H9 (cell line): ENCODE measurements around the gene HDAC5. TPM values are rescaled to one million over a fixed set of nuclear protein-coding genes. Genes with fewer than 3 reads are reported as not detected.
"Not testable (repeated sequence)": the region's sequence is repeated elsewhere in the genome, so short reads cannot be mapped to it uniquely, and the experiment has no call there.

ENCODE experiments used
- DNase-seq: peaks from one replicate; pipeline ENCODE4 v3.0.0-alpha.2; 2017
- H2AFZ ChIP-seq: one replicate; pipeline ENCODE4 v1.6.1; 2013; ENCODE audit warnings: mild to moderate bottlenecking, low read length, control low read depth, moderate library complexity
- H2AK5ac ChIP-seq: 2 replicates; pipeline ENCODE4 v1.6.1; 2013; ENCODE audit warnings: low read length, control low read depth, mixed read lengths; ENCODE audit not compliant: insufficient read length
- H2BK120ac ChIP-seq: one replicate; pipeline ENCODE4 v1.6.1; 2013; ENCODE audit warnings: low read depth, mild to moderate bottlenecking, low read length, control low read depth, inconsistent platforms; ENCODE audit not compliant: poor library complexity, severe bottlenecking
- H2BK12ac ChIP-seq: 2 replicates; pipeline ENCODE4 v1.6.1; 2013; ENCODE audit warnings: low read length, control low read depth, mixed read lengths, low read depth; ENCODE audit not compliant: insufficient read length
- H2BK15ac ChIP-seq: 2 replicates; pipeline ENCODE4 v1.6.1; 2013; ENCODE audit warnings: low read depth, low read length, control low read depth
- H2BK20ac ChIP-seq: one replicate; pipeline ENCODE4 v1.6.1; 2013; ENCODE audit warnings: low read depth, mild to moderate bottlenecking, low read length, control low read depth, inconsistent platforms; ENCODE audit not compliant: poor library complexity, severe bottlenecking
- H2BK5ac ChIP-seq: 2 replicates; pipeline ENCODE4 v1.6.1; 2013; ENCODE audit warnings: low read length, control low read depth, mixed read lengths; ENCODE audit not compliant: insufficient read length
- H3K14ac ChIP-seq: 2 replicates; pipeline ENCODE4 v1.6.1; 2013; ENCODE audit warnings: low read length, control low read depth; ENCODE audit not compliant: insufficient read depth
- H3K18ac ChIP-seq: 2 replicates; pipeline ENCODE4 v1.6.1; 2013; ENCODE audit warnings: low read depth, mild to moderate bottlenecking, mixed read lengths, low read length, control low read depth; ENCODE audit not compliant: insufficient read length
- H3K23ac ChIP-seq: 2 replicates; pipeline ENCODE4 v1.6.1; 2013; ENCODE audit warnings: low read length, control low read depth, mixed read lengths, low read depth; ENCODE audit not compliant: insufficient read length
- H3K23me2 ChIP-seq: 2 replicates; pipeline ENCODE4 v1.6.1; 2013; ENCODE audit warnings: low read depth, mild to moderate bottlenecking, mixed read lengths, low read length, control low read depth; ENCODE audit not compliant: insufficient read length, poor library complexity, severe bottlenecking
- H3K27ac ChIP-seq: 2 replicates; pipeline ENCODE4 v1.5.1; 2013; ENCODE audit warnings: low read length, control low read depth, mixed read lengths, low read depth; ENCODE audit not compliant: insufficient read length
- H3K27me3 ChIP-seq: 2 replicates; pipeline ENCODE4 v1.6.1; 2013; ENCODE audit warnings: low read length, control low read depth, inconsistent platforms; ENCODE audit not compliant: insufficient read depth
- H3K4ac ChIP-seq: 2 replicates; pipeline ENCODE4 v1.6.1; 2013; ENCODE audit warnings: low read depth, mild to moderate bottlenecking, control low read depth, inconsistent platforms, low read length, moderate library complexity
- H3K4me1 ChIP-seq: 2 replicates; pipeline ENCODE4 v1.6.1; 2013; ENCODE audit warnings: low read length, control low read depth, inconsistent platforms; ENCODE audit not compliant: insufficient read depth
- H3K4me2 ChIP-seq: 2 replicates; pipeline ENCODE4 v1.6.1; 2013; ENCODE audit warnings: low read length, control low read depth, mixed read lengths; ENCODE audit not compliant: insufficient read length, insufficient read depth
- H3K56ac ChIP-seq: 2 replicates; pipeline ENCODE4 v1.6.1; 2013; ENCODE audit warnings: low read depth, mild to moderate bottlenecking, mixed read lengths, low read length, control low read depth; ENCODE audit not compliant: insufficient read length
- H3K79me1 ChIP-seq: 2 replicates; pipeline ENCODE4 v1.6.1; 2013; ENCODE audit warnings: low read depth, mild to moderate bottlenecking, moderate library complexity, low read length, control low read depth, inconsistent platforms; ENCODE audit not compliant: insufficient read depth, poor library complexity, severe bottlenecking
- H3K79me2 ChIP-seq: 2 replicates; pipeline ENCODE4 v1.6.1; 2013; ENCODE audit warnings: low read length, control low read depth, inconsistent platforms; ENCODE audit not compliant: insufficient read depth
- H3K9ac ChIP-seq: 2 replicates; pipeline ENCODE4 v1.6.1; 2013; ENCODE audit warnings: low read length, control low read depth, mixed read lengths; ENCODE audit not compliant: insufficient read length; ENCODE audit errors: extremely low read depth
- H3K9me3 ChIP-seq: one replicate; pipeline ENCODE4 v1.6.1; 2013; ENCODE audit warnings: low read depth, low read length, inconsistent platforms; ENCODE audit not compliant: control insufficient read depth
- H3T11ph ChIP-seq: one replicate; pipeline ENCODE4 v1.6.1; 2013; ENCODE audit warnings: mild to moderate bottlenecking, low read length, control low read depth, inconsistent platforms
- H4K20me1 ChIP-seq: one replicate; pipeline ENCODE4 v1.6.1; 2013; ENCODE audit not compliant: control insufficient read depth, insufficient read length, insufficient read depth
- H4K5ac ChIP-seq: 2 replicates; pipeline ENCODE4 v1.6.1; 2013; ENCODE audit warnings: low read depth, mild to moderate bottlenecking, mixed read lengths, low read length, control low read depth; ENCODE audit not compliant: insufficient read length
- H4K8ac ChIP-seq: replicated peaks from 2 replicates; pipeline ENCODE4 v1.6.1; 2013; ENCODE audit warnings: low read length, control low read depth, mixed read lengths, low read depth; ENCODE audit not compliant: insufficient read length
- H4K91ac ChIP-seq: 2 replicates; pipeline ENCODE4 v1.6.1; 2013; ENCODE audit warnings: low read depth, mild to moderate bottlenecking, moderate library complexity, mixed read lengths, low read length, control low read depth; ENCODE audit not compliant: insufficient read length
- H3K27ac Mint-ChIP-seq, 3 experiments: 2 replicates in 2 of 3; 3 replicates in 1 of 3; pipeline ENCODE4 v1.8.0; 2020 to 2021; ENCODE audit warnings: mixed read lengths in 3 of 3, mild to moderate bottlenecking in 1 of 3, moderate library complexity in 1 of 3
- H3K27me3 Mint-ChIP-seq: 2 replicates; pipeline ENCODE4 v1.8.0; 2021; ENCODE audit warnings: low read depth, mild to moderate bottlenecking, moderate library complexity, mixed read lengths
- H3K36me3 Mint-ChIP-seq, 3 experiments: 2 replicates in 2 of 3; 3 replicates in 1 of 3; pipeline ENCODE4 v1.8.0; 2020 to 2021; ENCODE audit warnings: low read depth in 3 of 3, mixed read lengths in 3 of 3; ENCODE audit not compliant: insufficient read depth in 1 of 3
- H3K4me1 Mint-ChIP-seq, 2 experiments: 2 replicates each; pipeline ENCODE4 v1.8.0; 2020; ENCODE audit warnings: mixed read lengths in 2 of 2
- H3K4me3 Mint-ChIP-seq, 2 experiments: 2 replicates in 1 of 2; 3 replicates in 1 of 2; pipeline ENCODE4 v1.8.0; 2020 to 2021; ENCODE audit warnings: mild to moderate bottlenecking in 2 of 2, mixed read lengths in 2 of 2, moderate library complexity in 1 of 2
- H3K9me3 Mint-ChIP-seq, 2 experiments: 2 replicates in 1 of 2; 3 replicates in 1 of 2; pipeline ENCODE4 v1.8.0; 2020; ENCODE audit warnings: mild to moderate bottlenecking in 2 of 2, mixed read lengths in 2 of 2, moderate library complexity in 1 of 2
- WGBS: extraction: QIAGEN DNeasy Blood & Tissue Kit; methylation state at CpG from one replicate; pipeline ENCODE4 v1.1.7; 2013; ENCODE audit warnings: missing lambda C conversion rate, low lambda C conversion rate, mixed read lengths; ENCODE audit not compliant: insufficient read length; ENCODE audit errors: extremely low coverage; 5-methylcytosine and 5-hydroxymethylcytosine counted together
- total RNA-seq: library from RNA; stranded (reverse); gene quantifications from 2 replicates; pipeline ENCODE4 v1.2.1, GENCODE V29; 2021
- TF ChIP-seq, protein P1 (sequence below): fragments of 200-600 bp; sonication (generic); conservative IDR thresholded peaks from 3 replicates; pipeline ENCODE4 v1.8.0; 2021; ENCODE audit warnings: antibody characterized with exemption, mild to moderate bottlenecking

Gene HDAC5
- total RNA-seq, 1 experiment from 2014 or later = 39.5 TPM

DNA sequence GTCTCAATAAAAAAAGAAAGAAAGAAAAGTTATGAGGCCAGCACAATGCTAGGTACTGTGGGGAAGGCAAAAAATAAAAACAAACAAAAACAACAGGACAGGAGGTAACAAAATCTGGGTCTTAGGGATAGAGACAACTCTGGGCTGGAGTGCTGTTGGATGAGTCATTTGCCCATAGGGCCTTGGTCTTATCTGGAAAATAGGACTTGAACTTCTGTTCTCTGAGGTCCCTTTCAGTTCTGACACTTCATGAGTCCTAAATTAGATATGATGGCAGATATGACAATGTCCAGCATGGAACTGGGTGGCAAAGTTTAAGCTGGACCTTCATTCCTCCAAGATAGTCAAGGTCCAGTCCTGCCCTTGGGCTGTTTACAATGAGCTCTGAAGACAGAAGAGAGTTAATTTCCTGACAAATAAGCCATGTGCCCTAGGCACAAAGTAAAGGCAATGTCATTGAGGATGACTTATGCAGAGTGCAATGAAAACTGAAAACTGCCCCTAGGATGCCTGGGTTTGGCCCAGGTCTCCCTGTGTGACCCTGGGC lies 8.9 kb upstream of the HDAC5 start:
- Histone ChIP-seq H2AK5ac (no peak overlapping the region), H4K91ac (no peak overlapping the region), H2BK120ac (no peak overlapping the region), H3K4me2 (no peak overlapping the region), H4K8ac (no peak overlapping the region), H3K4me1 (no peaks in the 10 kb centered on the region), H2BK12ac (no peak overlapping the region), H2BK20ac (no peak overlapping the region), H3K23me2 (no peaks in the 10 kb centered on the region), H3K18ac (no peak overlapping the region), H3K9me3 (no peaks in the 10 kb centered on the region), H3T11ph (no peak overlapping the region), H3K79me2 (no peaks in the 10 kb centered on the region), H3K79me1 (no peaks in the 10 kb centered on the region), H3K27me3 (no peaks in the 10 kb centered on the region), H3K27ac (no peak overlapping the region), H4K20me1 (no peaks in the 10 kb centered on the region), H4K5ac (no peak overlapping the region), H3K23ac (no peak overlapping the region), H2AFZ (no peak overlapping the region), H3K56ac (no peak overlapping the region), H3K14ac (no peak overlapping the region), H2BK15ac (no peak overlapping the region), H3K9ac (no peak overlapping the region), H2BK5ac (no peak overlapping the region), H3K4ac (no peak overlapping the region)
- no peaks in the 10 kb centered on the region for H3K36me3 Mint-ChIP-seq
- TF ChIP-seq, protein P1, sequence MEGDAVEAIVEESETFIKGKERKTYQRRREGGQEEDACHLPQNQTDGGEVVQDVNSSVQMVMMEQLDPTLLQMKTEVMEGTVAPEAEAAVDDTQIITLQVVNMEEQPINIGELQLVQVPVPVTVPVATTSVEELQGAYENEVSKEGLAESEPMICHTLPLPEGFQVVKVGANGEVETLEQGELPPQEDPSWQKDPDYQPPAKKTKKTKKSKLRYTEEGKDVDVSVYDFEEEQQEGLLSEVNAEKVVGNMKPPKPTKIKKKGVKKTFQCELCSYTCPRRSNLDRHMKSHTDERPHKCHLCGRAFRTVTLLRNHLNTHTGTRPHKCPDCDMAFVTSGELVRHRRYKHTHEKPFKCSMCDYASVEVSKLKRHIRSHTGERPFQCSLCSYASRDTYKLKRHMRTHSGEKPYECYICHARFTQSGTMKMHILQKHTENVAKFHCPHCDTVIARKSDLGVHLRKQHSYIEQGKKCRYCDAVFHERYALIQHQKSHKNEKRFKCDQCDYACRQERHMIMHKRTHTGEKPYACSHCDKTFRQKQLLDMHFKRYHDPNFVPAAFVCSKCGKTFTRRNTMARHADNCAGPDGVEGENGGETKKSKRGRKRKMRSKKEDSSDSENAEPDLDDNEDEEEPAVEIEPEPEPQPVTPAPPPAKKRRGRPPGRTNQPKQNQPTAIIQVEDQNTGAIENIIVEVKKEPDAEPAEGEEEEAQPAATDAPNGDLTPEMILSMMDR = no peak
- DNase-seq = no peak
- no peaks in the 10 kb centered on the region for H3K9me3 Mint-ChIP-seq
- H3K4me1 Mint-ChIP-seq = peaks cover under 1 to 1% of the 10 kb centered on the region in 2 experiments
- H3K4me3 Mint-ChIP-seq = no peak overlapping the region; a peak in 1 of 5 replicates
- no peak overlapping the region for H3K27ac Mint-ChIP-seq
- H3K27me3 Mint-ChIP-seq = no peaks in the 10 kb centered on the region

GRCh38 chr17:44131372-44131771 lies 7.9 kb upstream of the HDAC5 start:
- H4K91ac ChIP-seq, H3K79me2 ChIP-seq, H2BK15ac ChIP-seq, H3K9ac ChIP-seq, H3K27me3 Mint-ChIP-seq, H3K9me3 Mint-ChIP-seq, H2AFZ ChIP-seq, H3K27ac ChIP-seq, H2BK5ac ChIP-seq, H4K8ac ChIP-seq, H2BK12ac ChIP-seq, H3K4me1 ChIP-seq, H3K4me3 Mint-ChIP-seq, H3K14ac ChIP-seq, H2BK20ac ChIP-seq, H2AK5ac ChIP-seq, H3K4me1 Mint-ChIP-seq, H4K20me1 ChIP-seq, H3K79me1 ChIP-seq, H3K23ac ChIP-seq, H3K27me3 ChIP-seq, H3K4me2 ChIP-seq, H2BK120ac ChIP-seq, H3K9me3 ChIP-seq, H3K27ac Mint-ChIP-seq, H4K5ac ChIP-seq, DNase-seq, H3K36me3 Mint-ChIP-seq, H3K23me2 ChIP-seq, H3K18ac ChIP-seq, H3T11ph ChIP-seq, H3K56ac ChIP-seq, H3K4ac ChIP-seq: not testable (repeated sequence)
- WGBS = no CpG with 5 or more reads among the region's 12 CpGs
